SKM-1 treated with dmso at 0.1 percent for 144 hours (cell line): Measurements from ENCODE around the gene PICK1.

Source experiments
- DNase-seq: peaks from one replicate; lab custom pipeline; 2025; ENCODE audit not compliant: unreplicated experiment; lab: John Stamatoyannopoulos, UW

The PICK1 gene

DNA sequence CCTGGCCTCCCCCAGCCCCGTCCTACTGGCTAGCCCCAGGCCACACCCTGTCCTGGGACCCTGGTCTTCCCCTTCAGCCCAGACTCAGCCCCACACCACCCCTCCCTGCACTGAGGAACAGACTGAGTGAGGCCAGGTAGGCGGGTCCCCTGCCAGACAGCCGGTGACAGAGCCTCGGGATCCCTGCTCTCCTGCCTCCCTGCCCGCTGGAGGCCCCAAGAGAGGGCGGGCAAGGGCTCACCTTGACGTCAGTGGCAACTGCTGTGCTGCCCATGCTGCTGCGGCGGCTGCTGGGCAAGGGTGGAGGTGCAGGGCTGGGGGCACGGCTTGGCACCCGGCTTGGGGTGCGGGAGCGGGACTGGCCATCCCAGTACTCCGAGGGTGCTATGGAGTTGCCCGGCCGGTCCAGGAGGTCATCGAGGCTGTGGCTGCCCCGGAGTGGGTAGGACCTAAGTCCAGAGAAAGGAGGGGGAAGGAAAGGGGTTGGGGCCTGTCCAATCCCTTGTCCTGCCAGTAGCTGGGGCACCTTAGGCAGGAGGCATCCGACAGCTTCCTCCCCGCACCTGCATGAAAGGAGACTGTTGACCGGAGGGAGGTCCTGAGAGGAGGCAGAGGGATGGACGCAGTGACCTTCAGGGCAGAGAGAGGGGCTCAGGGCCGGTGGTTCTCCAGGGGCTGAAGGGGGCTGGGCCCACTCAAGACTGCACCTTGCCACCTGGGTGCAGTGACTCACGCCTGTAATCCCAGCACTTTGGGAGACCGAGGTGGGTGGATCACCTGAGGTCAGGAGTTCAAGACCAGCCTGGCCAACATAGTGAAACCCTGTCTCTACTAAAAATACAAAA, 29.0 kb downstream of the PICK1 start:
- no peak for DNase-seq

DNA sequence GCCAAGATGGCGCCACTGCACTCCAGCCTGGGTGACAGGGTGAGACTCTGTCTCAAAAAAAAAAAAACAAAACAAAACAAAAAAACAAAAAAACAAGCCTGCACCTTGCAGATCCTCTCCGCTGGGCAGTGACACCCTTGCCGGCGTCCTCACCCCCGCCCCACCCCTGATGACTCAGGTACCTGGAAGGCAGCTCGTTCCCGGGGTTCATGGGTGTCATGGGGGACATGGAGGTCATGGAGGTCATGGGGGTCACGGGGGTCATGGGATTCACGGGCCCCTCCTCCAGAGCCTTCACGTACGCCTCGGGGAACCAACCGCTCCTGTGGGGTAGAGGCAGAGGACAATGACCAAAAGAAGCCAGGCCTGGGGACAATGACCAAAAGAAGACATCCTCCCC, 29.7 kb downstream of the PICK1 start:
- DNase-seq: no peak

DNA sequence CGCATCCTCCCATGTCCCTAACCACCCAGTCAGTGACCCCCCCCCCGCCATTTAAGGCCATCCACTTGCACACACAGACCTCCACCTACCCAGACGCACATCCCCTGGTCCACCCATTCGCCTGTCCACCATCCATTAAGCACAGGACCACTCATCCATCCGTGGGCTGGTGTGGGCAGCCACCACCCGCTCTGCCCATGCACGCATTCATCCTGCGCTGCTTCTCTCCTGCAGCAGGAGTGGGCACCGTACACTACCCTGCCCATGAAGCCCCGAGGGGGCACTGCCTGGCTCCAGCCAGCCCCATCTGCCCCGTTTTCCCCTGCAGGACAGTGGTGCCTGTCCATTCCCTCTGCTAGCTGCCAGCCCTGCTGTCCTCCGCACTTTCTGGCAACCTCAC, 30.7 kb downstream of the PICK1 start:
- DNase-seq: no peak

DNA sequence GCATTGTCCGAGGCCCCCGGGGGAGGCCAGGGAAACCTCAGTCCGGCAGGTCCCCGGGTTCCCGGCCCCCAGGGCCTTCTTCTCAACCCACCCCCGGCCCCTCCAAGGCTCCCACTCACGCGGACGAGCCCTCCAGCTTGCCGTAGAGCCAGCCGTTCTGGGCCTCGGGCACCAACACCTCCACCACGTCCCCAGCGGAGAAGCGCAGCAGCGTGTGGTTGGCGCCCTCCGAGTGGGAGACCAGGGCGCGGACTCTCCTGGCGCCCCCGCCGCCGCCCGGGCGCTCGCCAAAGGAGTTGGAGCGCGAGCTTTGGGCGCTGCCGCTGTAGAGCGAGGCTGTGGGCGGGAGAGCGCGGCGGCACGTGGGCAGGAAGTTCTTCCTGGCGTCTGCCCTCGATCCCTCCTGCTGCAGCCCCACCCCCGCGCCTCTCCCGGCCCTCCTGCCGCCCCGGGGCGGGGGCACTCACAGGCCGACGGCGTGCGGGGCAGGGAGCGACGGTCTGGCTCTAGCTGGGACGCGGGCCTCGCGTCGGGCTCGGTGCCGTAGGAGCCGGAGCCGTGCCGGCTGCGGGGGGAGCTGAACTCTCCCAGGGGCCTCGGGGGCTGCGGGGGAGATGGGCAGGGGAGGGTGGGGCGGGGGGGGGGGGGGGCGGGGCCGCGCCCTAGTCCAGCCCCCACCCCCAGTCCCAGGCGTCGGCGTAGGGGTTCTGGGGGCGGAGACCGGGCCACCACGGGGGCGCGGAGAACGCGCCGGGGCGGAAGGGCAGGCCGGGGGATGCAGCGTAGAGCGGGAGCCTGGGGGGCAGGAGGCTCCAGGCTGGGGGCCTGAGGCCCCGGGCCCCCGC, 31.6 kb downstream of the PICK1 start:
- DNase-seq: no peak

DNA sequence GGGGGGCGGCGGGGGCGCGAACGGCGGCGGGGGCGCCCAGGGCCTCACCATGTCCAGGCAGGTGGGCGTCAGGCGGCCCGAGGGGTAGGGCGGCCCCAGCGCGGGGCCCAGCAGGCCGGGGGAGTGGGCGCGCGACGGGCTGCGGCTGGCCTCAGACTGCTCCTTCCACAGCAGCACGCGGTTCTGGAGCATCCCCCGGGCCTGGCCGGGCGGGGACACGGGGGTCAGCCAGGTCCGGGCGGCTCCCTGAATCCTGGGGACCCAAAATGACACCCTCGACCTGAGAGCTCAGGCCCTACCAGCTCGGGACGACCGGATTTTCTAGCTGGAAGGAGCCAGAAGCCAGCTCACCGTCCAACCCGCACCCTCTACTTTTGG, 32.3 kb downstream of the PICK1 start:
- no peak for DNase-seq

DNA sequence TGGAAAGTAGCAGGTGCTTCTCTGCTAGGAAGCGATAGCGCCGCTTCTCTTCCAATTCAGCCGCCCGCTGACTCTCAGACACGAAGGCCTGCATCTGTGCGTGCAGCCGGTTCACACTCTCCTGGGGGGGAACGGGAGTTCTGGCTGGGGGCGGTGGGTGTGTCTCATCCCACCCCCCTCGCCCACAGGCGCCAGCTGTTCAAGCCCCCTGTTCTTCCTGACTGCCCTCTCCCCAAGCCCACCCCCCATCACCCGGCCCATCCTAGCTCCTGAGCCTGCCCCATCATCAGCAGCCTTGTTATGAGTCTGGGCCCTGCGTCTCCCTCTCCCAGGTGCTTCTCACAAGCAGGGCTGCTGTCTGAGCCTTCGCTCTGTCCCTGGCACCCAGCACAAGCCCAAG, 39.9 kb downstream of the PICK1 start:
- DNase-seq: no peak

DNA sequence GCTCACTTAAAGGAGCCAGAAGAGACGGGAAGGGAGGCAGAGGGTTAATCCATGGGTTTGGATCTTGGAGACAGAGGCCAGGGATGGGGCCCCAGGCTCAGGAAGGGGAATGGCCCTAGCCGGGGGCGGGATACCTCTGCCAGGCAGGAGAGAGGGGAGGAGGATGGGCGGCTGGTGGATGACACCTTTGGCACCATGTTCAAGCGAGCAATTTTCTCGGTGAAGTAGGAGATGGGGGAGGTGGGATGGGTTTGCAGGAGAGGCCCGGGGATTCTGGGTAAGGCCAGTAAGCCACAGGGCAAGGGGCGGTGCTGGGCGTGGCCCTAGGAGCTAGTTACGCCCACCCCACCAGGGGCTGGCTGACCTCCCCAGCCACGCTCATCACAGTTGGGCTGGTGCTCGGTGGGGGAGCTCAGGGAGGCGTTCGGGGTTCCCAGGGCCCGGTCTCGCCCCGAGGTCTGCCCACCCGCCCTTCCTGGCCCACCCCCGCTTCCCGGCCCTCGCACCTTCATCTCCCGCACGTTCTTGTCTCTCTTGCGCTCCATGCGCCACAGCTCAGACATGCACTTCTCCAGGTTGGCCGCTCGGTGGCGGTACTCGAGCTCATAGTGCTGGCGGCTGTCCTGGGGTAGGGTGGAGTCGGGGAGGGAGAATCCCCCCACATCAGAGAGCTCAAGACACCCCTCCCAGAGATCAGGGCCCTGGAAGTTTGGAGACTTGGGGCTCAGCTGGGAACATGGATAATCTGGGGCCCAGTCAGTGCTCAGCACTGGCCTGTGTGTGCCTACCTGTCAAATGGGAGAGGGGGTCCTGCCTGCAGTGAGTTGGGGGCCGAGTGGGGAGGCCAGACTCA, 40.6 kb downstream of the PICK1 start:
- no peak for DNase-seq

DNA sequence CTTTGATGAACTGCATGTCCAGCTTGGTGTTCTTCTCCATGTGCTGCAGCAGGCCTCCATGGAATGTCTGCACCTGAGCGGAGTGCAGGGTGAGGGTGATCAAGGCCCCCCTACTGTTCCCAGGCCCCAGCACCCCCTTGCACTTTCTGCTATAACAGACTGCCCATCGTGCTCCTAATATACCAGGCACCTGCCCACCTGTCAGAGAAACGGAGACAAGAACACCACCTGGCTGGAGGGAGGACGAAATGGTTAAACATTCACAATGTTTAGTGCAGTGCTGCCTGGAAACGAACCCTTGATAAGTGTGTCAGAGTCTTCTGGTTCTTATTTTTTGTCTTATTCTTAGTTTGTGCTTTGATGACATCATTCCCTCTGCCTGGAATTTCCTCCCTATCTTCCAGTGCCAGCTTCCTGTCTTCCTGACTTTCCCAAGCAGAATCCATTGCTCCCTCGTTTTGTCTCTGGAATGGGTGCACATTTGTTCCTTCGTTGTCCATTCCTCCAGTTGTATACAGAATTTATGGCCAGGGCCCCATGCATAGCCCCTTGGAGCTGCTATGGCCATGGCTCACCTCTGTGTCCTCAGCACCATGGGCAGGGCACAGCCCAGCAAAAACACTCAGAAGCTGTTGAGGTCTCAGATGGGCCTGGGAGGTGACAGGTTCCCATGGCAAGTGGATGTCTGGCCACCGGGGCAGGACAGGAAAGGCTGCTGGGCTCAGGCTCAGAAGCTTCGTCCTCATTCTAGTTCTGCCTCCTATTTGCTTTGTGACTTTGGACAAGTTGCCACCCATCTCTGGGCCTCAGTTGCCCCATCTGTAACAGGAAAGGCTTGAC, 41.4 kb downstream of the PICK1 start:
- DNase-seq: no peak

DNA sequence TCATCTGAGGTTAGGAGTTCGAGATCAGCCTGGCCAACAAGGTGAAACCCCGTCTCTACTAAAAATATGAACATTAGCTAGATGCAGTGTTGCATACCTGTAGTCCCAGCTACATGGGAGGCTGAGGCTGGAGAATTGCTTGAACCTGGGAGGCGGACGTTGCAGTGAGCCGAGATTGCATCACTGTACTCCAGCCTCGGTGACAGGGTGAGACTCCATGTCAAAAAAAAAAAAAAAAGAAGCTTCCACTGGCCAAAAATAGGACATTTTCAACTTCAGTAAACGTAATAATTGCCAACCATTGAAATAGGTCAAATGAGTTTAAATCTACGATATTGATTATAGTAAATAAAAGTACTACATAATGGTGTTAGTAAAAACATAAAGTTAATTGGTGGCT, 46.4 kb downstream of the PICK1 start:
- no peak for DNase-seq

DNA sequence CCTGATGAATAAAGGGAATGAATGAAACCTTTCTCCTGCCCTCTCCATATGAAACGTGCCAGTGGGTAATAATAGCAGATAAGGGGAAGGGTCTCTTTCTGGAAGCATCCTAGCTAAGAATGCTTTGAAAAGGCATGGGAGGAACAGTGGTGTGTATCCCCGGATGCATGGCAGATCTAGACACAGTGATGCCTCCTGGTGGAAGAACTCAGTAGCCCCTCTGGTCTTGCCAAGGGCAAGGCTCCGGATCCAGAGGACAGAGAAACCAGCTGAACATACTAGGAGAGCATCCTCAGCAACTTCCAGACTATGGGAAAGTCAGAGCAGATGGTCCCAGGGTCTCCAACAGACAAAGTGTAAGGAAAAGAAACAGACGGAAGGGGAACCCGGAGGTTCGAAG, 46.9 kb downstream of the PICK1 start:
- no peak for DNase-seq

DNA sequence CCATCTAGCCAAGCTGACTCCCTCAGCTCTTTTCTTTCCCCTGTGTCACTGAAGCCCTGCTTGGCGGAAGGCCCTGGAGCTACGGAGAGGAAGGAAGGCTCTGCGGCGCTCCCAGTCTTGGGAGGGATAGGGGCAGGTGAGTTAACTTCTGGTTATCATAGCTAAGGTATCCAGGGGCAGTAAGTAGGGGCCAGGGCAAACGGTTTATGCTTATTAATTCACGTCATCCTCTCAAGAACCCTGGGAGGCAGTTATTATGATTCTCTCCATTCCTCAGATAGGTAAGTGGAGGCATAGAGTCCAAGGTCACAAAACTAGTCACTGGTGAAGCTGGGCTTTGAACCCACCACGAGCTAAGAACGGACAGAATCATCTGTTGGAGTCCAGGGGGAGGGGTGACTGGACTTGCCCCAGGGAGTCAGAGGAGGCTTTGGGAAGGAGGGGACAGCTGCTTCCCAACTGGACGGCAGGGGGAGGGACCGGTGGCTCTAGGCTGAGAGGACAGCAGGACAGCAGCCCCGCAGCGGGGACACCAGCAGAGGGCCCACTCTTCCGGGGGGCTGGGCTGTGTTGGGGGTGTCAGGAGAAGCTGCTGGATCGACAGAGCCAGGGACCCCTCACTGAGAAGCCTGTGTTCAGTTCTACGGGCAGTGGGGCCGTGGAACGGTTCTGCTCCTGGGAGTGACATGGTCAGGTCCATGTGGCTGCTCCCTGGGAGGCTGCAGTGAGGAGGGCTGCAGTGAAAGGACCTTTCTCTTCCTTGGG, 49.8 kb downstream of the PICK1 start:
- no peak for DNase-seq

DNA sequence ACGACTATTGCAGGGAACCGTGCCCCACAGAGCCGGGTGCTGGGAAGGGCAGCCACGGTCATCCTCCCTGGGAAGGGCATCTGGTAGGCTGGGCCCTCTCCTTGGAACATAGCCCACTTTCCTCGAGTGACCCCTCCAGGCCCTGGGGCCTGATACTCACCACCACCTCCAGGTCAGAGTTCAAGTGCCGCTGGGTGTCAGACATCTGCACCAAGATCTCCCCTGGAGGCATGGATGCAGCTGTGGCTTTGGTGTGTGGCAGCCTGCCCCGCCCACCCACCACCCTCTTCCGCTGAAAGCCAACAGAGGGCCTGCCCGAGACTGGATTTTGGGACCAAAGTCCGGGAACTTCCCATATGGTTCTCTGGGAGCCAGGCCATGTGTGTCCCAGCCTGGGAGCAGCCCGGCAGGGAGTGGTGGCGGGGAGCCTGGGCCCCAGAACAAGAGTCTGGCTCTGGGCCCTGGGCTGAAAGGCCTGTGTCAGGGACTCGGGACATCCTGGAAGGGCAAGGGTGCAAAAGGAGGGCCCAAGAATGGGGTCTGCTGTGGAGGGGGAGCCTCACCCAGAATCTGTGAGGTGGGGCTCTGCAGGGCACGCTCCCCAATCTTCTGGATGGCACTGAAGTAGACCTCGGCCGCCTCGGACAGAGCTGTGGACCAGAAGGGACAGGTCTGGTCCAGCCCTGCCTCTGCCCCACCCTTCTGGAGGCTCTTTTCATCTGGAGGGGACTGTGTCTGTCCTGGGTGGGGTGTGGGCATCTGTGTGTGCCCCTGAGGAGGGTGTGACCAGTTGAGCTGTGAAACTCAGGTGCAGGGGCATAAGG, 50.7 kb downstream of the PICK1 start:
- DNase-seq: no peak

DNA sequence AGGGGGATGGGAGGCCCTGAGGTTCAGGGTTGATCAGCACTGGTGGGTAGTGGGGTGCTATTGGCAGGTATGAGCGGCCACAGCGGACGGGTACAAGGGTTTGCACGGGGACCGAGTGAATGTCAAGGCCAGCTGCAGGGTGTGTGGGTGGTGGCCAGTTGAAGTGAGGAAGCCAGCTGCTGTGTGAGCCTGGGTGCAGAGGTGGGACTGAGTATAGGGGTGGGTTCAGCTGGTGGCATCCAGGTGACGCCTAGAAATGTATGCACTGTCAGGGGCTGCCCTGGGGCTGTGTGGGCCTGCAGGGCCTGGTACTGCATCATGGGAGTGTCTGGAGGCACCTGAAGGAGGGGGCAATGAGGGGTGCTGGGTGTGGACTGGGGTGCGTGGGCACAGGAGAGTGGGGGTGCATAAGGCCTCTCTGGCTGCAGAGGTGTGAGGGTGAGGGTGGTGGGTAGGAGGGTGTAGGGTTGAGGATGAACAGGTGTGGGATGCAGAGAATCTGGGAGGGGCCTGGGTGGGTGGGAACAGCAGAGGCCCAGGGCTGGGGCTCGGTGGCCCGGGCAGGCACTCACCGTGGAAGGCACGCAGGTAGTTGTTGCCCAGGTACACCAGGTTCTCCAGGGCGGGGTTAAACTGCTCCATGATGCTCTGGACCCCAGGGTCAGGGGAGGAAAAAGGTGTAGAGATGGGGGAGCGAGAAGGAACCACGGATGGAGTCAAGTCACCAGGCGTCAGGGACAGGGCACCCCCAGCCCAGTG, 51.5 kb downstream of the PICK1 start:
- DNase-seq: no peak

DNA sequence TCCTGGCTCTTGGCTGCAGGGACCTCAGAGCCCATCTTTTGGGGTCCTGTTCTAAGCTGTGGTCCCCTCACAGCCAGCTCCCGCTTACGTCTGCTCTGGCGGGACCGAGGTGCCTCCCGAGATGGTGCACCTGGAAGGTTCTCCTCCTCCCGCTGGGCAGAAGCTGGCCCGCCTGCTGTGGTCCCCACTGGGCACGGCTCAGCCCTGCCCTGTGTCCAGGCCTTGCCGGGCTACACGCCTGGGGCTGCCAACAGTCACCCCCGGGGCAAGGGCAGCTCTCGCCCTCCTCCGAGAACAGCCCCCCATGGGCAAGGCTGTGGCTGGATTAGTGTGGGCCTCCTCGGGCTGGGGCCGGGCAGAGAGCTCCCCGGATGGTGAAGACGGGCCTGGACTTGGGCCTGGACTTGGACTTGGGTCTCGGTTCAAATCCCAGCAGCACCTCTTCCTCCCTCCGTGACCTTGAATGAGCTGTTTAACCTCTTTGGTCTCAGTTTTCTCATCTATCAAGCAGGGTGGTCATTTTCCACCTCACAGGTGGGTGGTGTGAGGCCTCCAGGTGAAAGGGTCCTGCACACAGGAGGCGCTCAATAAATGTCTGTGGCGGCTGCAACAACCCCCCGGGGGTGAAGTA, 52.3 kb downstream of the PICK1 start:
- DNase-seq: no peak

DNA sequence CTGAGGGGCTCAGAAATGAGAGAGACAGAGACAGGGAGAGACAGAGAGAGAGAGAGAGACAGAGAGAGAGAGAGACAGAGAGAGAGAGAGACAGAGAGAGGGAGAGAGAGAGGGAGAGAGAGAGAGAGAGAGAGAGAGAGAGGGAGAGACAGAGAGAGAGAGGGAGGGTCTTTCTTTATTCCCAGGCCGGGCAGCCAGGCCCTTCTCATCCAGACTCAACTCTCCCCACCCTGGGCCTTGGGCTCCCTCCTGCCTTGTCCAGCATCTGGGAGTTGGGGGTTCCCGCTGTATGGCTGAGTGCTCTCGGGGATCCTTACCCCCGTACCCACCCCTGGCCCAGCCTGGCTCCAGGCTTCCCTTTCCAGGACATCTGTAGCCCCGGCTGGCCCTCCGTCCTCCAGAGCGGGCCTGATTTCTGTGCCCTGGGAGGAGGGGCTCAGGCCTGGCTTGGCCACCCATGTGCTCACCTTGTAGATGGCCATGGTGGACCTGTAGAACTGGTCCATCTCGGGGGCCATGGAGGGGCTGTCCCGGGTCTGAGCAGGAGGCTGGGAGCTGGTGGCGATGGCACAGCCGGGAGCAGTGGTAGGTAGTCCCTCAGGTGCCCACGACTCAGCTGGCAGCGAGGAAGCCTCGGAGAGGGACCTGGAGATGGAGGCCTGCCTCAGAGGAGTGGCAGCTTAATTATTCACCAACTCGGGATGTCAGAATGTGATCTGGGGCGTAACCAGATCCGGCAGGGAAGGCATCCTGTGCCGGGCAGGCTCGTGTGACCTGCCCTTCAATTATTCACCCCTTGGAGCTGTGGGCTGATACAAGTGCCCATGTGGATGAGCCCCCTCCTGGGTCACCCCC, 53.0 kb downstream of the PICK1 start, which contains the start of gene BAIAP2L2:
TSS of gene BAIAP2L2 (minus strand) at position 677 of the 855 bp plus-strand sequence. CDS start at position 518, 159 bp downstream.
- no peak for DNase-seq
